Skeletal muscle tissue (tissue), 4 donors: Measurements from ENCODE around the gene MYO1D. TPM values are rescaled to one million over a fixed set of nuclear protein-coding genes. Genes with fewer than 3 reads are reported as not detected.
"Not testable (repeated sequence)": the region's sequence is repeated elsewhere in the genome, so short reads cannot be mapped to it uniquely, and the experiment has no call there.

Source experiments
- H3K27ac ChIP-seq: one replicate; pipeline ENCODE4 v1.7.0; 2013; ENCODE audit warnings: mild to moderate bottlenecking, low read depth, low read length, inconsistent platforms
- H3K27me3 ChIP-seq, 3 donors: one replicate each; pipeline ENCODE4 v1.7.0; 2013; ENCODE audit warnings: low read length in 3 of 3; ENCODE audit not compliant: control insufficient read depth in 3 of 3, insufficient read depth in 3 of 3
- H3K36me3 ChIP-seq, 3 donors: one replicate each; pipeline ENCODE4 v1.7.0; 2013; ENCODE audit warnings: low read length in 3 of 3; ENCODE audit not compliant: control insufficient read depth in 3 of 3, insufficient read depth in 3 of 3
- H3K4me1 ChIP-seq, 3 donors: one replicate each; pipeline ENCODE4 v1.7.0; 2013; ENCODE audit warnings: low read length in 3 of 3, mild to moderate bottlenecking in 3 of 3; ENCODE audit not compliant: control insufficient read depth in 3 of 3, insufficient read depth in 3 of 3
- H3K4me3 ChIP-seq, 3 donors: one replicate each; pipeline ENCODE4 v1.7.0; 2013; ENCODE audit warnings: low read length in 3 of 3
- H3K9ac ChIP-seq, 3 donors: one replicate each; pipeline ENCODE4 v1.7.0; 2013; ENCODE audit warnings: low read length in 3 of 3, mild to moderate bottlenecking in 3 of 3, moderate library complexity in 2 of 3, low read depth in 1 of 3
- H3K9me3 ChIP-seq, 3 donors: one replicate each; pipeline ENCODE4 v1.7.0; 2013; ENCODE audit warnings: low read length in 3 of 3; ENCODE audit not compliant: control insufficient read depth in 3 of 3
- total RNA-seq: library from RNA; depleted of rRNA; stranded (reverse); fragments of >200 nt; gene quantifications from one replicate; pipeline ENCODE4 v1.2.3, GENCODE V29; 2014
- donor health status: Osteomylitis.

The MYO1D gene
- total RNA-seq, 1 donor from 2014 or later: 15.1 TPM

GRCh38 chr17:32827227-32827626 is 49.7 kb downstream of the MYO1D start:
- Histone ChIP-seq H3K36me3 (no peaks in the 10 kb centered on the region), H3K4me3 (no peak overlapping the region), H3K4me1 (peaks cover 0 to 2% (median 0%) of the 10 kb centered on the region in 3 donors), H3K27me3 (no peaks in the 10 kb centered on the region), H3K9ac (no peak overlapping the region), H3K9me3 (no peaks in the 10 kb centered on the region), H3K27ac (no peak overlapping the region)

GRCh38 chr17:32826076-32826475 is 50.8 kb downstream of the MYO1D start:
- no peak overlapping the region for H3K4me3 ChIP-seq
- H3K9me3 ChIP-seq: no peaks in the 10 kb centered on the region
- no peak overlapping the region for H3K9ac ChIP-seq
- no peaks in the 10 kb centered on the region for H3K27me3 ChIP-seq
- peaks cover 0 to 2% (median 0%) of the 10 kb centered on the region in 3 donors for H3K4me1 ChIP-seq
- H3K36me3 ChIP-seq: no peaks in the 10 kb centered on the region
- H3K27ac ChIP-seq: no peak overlapping the region

DNA sequence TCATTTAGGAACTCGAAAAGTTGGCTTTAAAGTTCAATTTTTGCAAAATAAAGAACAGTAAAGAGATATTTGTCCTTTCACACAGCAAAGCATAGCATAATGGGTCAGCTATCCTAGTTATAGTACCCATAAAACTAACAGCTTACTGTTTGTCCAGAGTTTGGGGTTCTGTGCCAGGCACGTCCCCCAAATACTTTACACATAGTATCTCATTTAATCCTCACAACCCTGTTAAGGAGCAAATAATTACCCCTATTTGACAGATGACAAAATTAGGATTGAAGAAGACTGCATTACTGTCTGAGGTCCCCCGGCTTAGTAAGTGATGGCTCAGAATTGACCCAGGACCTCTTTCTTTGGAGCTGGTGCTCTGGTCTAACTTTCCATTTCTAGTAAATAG is 52.6 kb downstream of the MYO1D start:
- no peak overlapping the region for H3K9ac ChIP-seq
- H3K9me3 ChIP-seq: no peaks in the 10 kb centered on the region
- H3K27me3 ChIP-seq: no peaks in the 10 kb centered on the region
- H3K4me1 ChIP-seq: peaks cover 0 to 2% (median 0%) of the 10 kb centered on the region in 3 donors
- no peak overlapping the region for H3K27ac ChIP-seq
- H3K36me3 ChIP-seq: no peaks in the 10 kb centered on the region
- no peak overlapping the region for H3K4me3 ChIP-seq

DNA sequence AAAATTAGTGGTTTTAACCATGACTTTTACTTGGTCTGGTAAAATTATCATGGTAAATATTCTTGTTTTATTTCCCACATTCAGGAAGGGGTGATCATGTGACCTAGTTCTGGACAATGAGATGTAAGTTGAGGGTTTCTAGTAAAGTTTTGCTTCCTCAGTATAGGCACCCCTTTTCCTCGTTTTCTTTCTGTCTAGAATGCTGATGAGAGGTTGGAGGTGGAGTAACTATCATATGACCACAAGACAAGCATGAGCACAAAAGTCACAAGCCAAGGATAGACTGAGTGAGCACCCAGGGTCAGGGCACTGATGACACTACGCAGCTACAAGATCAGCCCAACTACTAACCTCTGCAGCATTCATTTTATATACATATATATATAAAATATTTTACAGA is 53.9 kb downstream of the MYO1D start:
- no peaks in the 10 kb centered on the region for H3K27me3 ChIP-seq
- H3K4me3 ChIP-seq: no peak overlapping the region
- no peak overlapping the region for H3K27ac ChIP-seq
- H3K4me1 ChIP-seq: peaks cover 0 to 6% (median 6%) of the 10 kb centered on the region in 3 donors
- no peaks in the 10 kb centered on the region for H3K9me3 ChIP-seq
- no peak overlapping the region for H3K9ac ChIP-seq
- H3K36me3 ChIP-seq: no peaks in the 10 kb centered on the region

GRCh38 chr17:32821987-32822934 is 54.7 kb downstream of the MYO1D start:
- not testable (repeated sequence) for H3K9ac ChIP-seq, H3K9me3 ChIP-seq, H3K36me3 ChIP-seq, H3K4me3 ChIP-seq, H3K4me1 ChIP-seq, H3K27ac ChIP-seq, H3K27me3 ChIP-seq

DNA sequence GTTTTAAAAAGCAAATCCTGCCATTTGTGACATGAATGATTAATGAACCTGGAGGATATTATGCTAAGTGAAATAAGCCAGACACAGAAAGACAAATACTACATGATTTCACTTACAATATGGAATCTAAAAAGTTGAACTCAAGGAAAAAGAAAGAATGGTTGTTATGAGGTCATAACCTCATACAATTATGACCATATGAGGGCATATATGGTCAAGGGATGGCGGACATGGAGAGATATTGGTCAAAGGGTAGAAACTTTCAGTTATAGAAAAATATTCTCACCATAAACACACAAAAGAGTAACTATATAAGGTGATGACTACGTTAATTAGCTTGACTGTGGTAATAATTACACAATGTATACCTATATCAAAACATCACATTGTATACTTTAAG is 56.5 kb downstream of the MYO1D start:
- peaks cover 0 to 7% (median 6%) of the 10 kb centered on the region in 3 donors for H3K4me1 ChIP-seq
- no peaks in the 10 kb centered on the region for H3K36me3 ChIP-seq
- H3K4me3 ChIP-seq: no peak overlapping the region
- H3K27ac ChIP-seq: no peak overlapping the region
- H3K27me3 ChIP-seq: no peaks in the 10 kb centered on the region
- H3K9ac ChIP-seq: no peak overlapping the region
- no peaks in the 10 kb centered on the region for H3K9me3 ChIP-seq

GRCh38 chr17:32819787-32820186 is 57.1 kb downstream of the MYO1D start:
- Histone ChIP-seq H3K4me1 (peaks cover 0 to 9% (median 6%) of the 10 kb centered on the region in 3 donors), H3K27ac (no peak overlapping the region), H3K36me3 (no peaks in the 10 kb centered on the region), H3K9me3 (no peaks in the 10 kb centered on the region), H3K9ac (no peak overlapping the region), H3K4me3 (no peak overlapping the region), H3K27me3 (no peaks in the 10 kb centered on the region)

GRCh38 chr17:32819035-32819434 is 57.9 kb downstream of the MYO1D start:
- no peaks in the 10 kb centered on the region for H3K9me3 ChIP-seq
- no peak overlapping the region for H3K4me3 ChIP-seq
- H3K27ac ChIP-seq: peak overlapping the region; percentile 1
- peaks cover 0 to 9% (median 6%) of the 10 kb centered on the region in 3 donors for H3K4me1 ChIP-seq
- H3K36me3 ChIP-seq: no peaks in the 10 kb centered on the region
- H3K27me3 ChIP-seq: no peaks in the 10 kb centered on the region
- H3K9ac ChIP-seq: no peak overlapping the region

DNA sequence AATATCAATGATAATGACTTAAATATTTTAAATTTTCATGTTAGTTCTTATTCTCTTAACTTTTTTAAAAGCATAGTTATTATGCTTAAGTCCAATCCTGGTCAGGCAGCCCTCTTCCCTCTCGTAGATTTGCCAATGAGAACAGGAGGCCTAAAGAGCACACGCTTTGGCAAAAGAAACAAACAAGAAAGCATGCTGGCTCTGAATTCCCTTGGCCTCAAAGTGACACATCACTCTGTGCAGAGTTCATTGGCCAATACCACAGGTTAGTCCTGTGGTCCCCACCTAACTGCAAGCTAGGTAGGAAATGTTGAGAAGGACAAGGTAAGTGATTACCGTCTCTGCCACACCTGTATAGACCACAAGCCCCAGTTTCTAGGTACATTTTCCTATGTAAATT is 61.5 kb downstream of the MYO1D start:
- H3K27me3 ChIP-seq: no peaks in the 10 kb centered on the region
- H3K36me3 ChIP-seq: no peaks in the 10 kb centered on the region
- no peak overlapping the region for H3K27ac ChIP-seq
- no peak overlapping the region for H3K9ac ChIP-seq
- H3K9me3 ChIP-seq: no peaks in the 10 kb centered on the region
- H3K4me3 ChIP-seq: no peak overlapping the region
- H3K4me1 ChIP-seq: peaks cover 0 to 9% (median 4%) of the 10 kb centered on the region in 3 donors

GRCh38 chr17:32814836-32815235 is 62.1 kb downstream of the MYO1D start:
- Histone ChIP-seq H3K4me1 (peaks cover 0 to 9% (median 4%) of the 10 kb centered on the region in 3 donors), H3K36me3 (no peaks in the 10 kb centered on the region), H3K9me3 (no peaks in the 10 kb centered on the region), H3K27ac (no peak overlapping the region), H3K4me3 (no peak overlapping the region), H3K9ac (no peak overlapping the region), H3K27me3 (no peaks in the 10 kb centered on the region)
